Mammary epithelial cell (primary cell): ENCODE data around the gene GADL1.

Source experiments
- EZH2 ChIP-seq: IDR thresholded peaks from 2 replicates; pipeline ENCODE4 v1.6.1; 2012; ENCODE audit warnings: low read length, inconsistent platforms, borderline replicate concordance
- TF ChIP-seq, protein P1 (sequence below), 2 donors: IDR thresholded peaks in 1 of 2; conservative IDR thresholded peaks in 1 of 2; 2 replicates each; pipeline ENCODE4 v1.5.1; 2011 to 2012; ENCODE audit warnings: inconsistent platforms in 2 of 2, low read length in 2 of 2, mild to moderate bottlenecking in 2 of 2, control low read depth in 1 of 2, low read depth in 1 of 2; ENCODE audit not compliant: insufficient read depth in 1 of 2; ENCODE audit errors: extremely low read depth in 1 of 2

DNA sequence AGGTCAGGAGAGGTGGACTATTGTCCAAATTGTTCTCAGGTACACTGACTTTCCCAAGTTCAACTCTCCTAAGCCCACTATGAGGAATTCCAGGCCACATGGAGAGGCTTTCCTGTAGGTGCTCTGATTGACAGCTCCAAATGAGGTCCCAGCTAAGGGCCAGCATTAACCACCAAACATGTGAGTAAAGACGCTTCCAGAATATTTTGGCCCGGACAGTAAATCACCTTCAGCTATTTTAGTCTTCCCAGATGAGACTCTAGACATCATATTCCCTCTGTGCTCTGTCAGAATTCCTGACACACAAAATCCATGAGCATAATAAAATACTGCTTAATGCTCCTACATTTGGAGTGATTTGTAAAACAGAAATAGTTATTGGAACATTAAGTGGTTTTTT is 152.6 kb downstream of the GADL1 start:
- TF ChIP-seq, protein P1, sequence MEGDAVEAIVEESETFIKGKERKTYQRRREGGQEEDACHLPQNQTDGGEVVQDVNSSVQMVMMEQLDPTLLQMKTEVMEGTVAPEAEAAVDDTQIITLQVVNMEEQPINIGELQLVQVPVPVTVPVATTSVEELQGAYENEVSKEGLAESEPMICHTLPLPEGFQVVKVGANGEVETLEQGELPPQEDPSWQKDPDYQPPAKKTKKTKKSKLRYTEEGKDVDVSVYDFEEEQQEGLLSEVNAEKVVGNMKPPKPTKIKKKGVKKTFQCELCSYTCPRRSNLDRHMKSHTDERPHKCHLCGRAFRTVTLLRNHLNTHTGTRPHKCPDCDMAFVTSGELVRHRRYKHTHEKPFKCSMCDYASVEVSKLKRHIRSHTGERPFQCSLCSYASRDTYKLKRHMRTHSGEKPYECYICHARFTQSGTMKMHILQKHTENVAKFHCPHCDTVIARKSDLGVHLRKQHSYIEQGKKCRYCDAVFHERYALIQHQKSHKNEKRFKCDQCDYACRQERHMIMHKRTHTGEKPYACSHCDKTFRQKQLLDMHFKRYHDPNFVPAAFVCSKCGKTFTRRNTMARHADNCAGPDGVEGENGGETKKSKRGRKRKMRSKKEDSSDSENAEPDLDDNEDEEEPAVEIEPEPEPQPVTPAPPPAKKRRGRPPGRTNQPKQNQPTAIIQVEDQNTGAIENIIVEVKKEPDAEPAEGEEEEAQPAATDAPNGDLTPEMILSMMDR (conservative IDR thresholded peaks at IDR 0.05 in 1 of 2, IDR thresholded peaks at IDR 0.05 in 1 of 2; ENCODE audit: extremely low read depth in 1 of 2, insufficient read depth in 1 of 2, low read depth in 1 of 2, low read length in 2 of 2) = no peak
- TF ChIP-seq EZH2 = no peak
